Activated naive CD8-positive, alpha-beta T cell treated with anti-CD3 and anti-CD28 coated beads for 36 hours (primary cell): ENCODE data around the gene AMOTL1. TPM values are rescaled to one million over a fixed set of nuclear protein-coding genes. Genes with fewer than 3 reads are reported as not detected.
"Not testable (repeated sequence)": the region's sequence is repeated elsewhere in the genome, so short reads cannot be mapped to it uniquely, and the experiment has no call there.

Experiments used
- DNase-seq: peaks from one replicate; pipeline ENCODE4 v3.0.0; 2021
- H3K27ac Mint-ChIP-seq: one replicate; pipeline ENCODE4 v1.8.0; 2022; ENCODE audit warnings: mild to moderate bottlenecking, moderate library complexity, mixed read lengths
- H3K27me3 Mint-ChIP-seq: one replicate; pipeline ENCODE4 v1.8.0; 2022; ENCODE audit warnings: mild to moderate bottlenecking, mixed read lengths
- H3K36me3 Mint-ChIP-seq: one replicate; pipeline ENCODE4 v1.8.0; 2021; ENCODE audit warnings: mild to moderate bottlenecking, mixed read lengths
- H3K4me1 Mint-ChIP-seq: one replicate; pipeline ENCODE4 v1.8.0; 2021; ENCODE audit warnings: mixed read lengths
- H3K4me3 Mint-ChIP-seq: one replicate; pipeline ENCODE4 v1.8.0; 2022; ENCODE audit warnings: mild to moderate bottlenecking, moderate library complexity, mixed read lengths
- H3K9me3 Mint-ChIP-seq: one replicate; pipeline ENCODE4 v1.8.0; 2022; ENCODE audit warnings: mixed read lengths
- total RNA-seq, 2 experiments: library from RNA; stranded (reverse); gene quantifications; one replicate each; pipeline ENCODE4 v1.2.3, GENCODE V29; 2021

AMOTL1 gene
- total RNA-seq, 2 experiments from 2014 or later: 1.0 to 1.3 TPM

- Mint-ChIP-seq H3K9me3 (no peaks in the 10 kb centered on the region), H3K4me1 (peaks cover 2% of the 10 kb centered on the region), H3K27me3 (peaks cover 2% of the 10 kb centered on the region)
Measured at GRCh38 chr11:94806014-94806413, 37.9 kb downstream of the AMOTL1 start.

DNA sequence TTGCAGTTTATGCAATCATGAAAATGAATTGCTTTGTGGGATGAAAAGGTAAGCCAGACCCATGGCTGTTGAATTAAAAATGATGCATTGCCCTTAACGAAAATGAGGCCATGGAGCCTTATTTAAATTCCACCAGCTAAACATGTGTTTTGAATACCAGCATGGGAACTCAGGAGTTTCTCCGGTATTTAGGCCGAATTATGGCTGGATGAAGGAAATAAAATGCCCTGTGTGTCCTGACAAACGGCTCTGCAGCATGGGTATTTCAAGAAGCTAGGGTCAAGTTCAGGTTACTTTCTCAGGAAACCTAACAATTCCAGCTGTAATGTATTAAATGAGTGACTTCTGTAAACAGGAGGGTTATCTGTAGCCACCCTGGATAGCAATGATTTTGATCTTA is 38.3 kb downstream of the AMOTL1 start:
- no peak overlapping the region for H3K27ac Mint-ChIP-seq
- no peaks in the 10 kb centered on the region for H3K9me3 Mint-ChIP-seq
- no peak for DNase-seq
- H3K36me3 Mint-ChIP-seq: no peaks in the 10 kb centered on the region
- peaks cover 2% of the 10 kb centered on the region for H3K4me1 Mint-ChIP-seq
- no peak overlapping the region for H3K4me3 Mint-ChIP-seq
- H3K27me3 Mint-ChIP-seq: no peaks in the 10 kb centered on the region

More at GRCh38 chr11:94806014-94806413, 37.9 kb downstream of the AMOTL1 start:
- H3K36me3 Mint-ChIP-seq: no peaks in the 10 kb centered on the region
- no peak overlapping the region for H3K4me3 Mint-ChIP-seq
- no peak overlapping the region for H3K27ac Mint-ChIP-seq
- DNase-seq: no peak

DNA sequence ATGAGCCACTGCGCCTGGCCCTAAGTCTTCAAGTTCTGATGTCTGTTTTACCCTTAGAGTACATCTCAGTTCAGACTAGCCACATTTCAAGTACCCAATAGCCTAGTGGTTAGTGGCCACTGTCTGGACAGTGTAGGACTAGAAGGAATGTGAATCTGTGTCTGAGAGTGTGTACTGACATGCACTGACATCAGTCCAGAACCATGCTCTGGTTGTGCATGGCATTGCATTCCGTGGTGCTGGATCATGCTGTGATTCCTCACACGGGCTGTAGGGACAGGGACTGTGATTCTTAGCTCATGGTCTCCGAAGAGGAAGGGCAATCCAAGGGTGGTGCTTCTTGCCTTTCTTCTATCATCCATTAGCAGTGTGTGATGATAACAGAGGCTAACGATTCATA is 41.1 kb downstream of the AMOTL1 start:
- Mint-ChIP-seq H3K9me3 (no peaks in the 10 kb centered on the region), H3K4me1 (peaks cover 2% of the 10 kb centered on the region), H3K27ac (no peak overlapping the region), H3K27me3 (no peaks in the 10 kb centered on the region), H3K4me3 (no peak overlapping the region), H3K36me3 (no peaks in the 10 kb centered on the region)
- DNase-seq: no peak

DNA sequence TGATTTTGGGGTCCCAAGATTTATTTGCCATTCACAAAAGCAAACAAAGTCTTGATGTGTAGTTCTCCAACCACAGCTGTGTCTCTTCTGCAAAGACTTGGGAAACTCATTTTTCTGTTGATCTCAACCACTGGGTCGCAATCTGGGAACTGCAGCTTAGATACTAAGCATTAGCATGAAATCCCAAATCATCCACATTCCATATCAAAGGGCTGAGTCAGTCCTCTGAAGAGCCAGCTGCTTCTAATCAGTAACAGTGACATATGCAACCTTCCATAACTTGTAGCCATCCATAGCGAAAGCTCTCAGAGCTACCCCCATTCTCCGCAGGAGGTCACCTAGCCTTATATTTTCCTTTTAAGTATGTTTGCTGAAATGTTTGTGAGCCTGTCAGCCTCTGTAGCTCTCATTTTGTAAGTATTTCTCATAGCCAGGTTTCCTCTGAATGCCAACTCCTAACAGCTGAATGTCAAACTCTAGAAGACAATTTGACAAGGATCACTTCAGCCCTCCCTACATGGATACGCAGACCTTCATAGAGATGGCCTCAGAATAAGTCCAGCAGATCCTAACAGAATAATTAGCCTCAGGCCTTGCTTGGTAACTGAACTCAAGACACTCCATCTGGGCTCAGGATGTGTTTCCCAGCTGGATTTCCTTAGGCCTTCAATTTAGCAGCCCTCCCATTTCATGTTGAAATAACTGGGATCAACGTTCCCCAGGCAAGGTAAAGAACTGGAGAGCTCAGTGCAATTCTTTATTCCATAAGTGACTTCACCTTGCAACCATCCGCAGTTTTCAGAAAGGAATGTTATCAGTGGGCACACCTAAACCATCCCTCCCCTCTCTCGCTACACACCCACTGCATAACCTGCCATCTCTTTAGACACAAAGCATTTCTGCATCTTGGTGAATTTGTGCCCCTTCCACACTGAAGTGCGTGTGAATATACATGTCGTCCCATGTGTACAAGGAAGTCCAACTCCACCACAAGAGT is 44.9 kb downstream of the AMOTL1 start:
- H3K4me3 Mint-ChIP-seq, H3K4me1 Mint-ChIP-seq, H3K9me3 Mint-ChIP-seq, H3K27ac Mint-ChIP-seq, DNase-seq, H3K36me3 Mint-ChIP-seq, H3K27me3 Mint-ChIP-seq: not testable (repeated sequence)

GRCh38 chr11:94814272-94814976 is 46.3 kb downstream of the AMOTL1 start:
- H3K9me3 Mint-ChIP-seq: no peaks in the 10 kb centered on the region
- H3K27me3 Mint-ChIP-seq: no peaks in the 10 kb centered on the region
- no peak overlapping the region for H3K27ac Mint-ChIP-seq
- DNase-seq: no peak
- H3K36me3 Mint-ChIP-seq: peaks cover 2% of the 10 kb centered on the region
- H3K4me3 Mint-ChIP-seq: no peak overlapping the region
- no peaks in the 10 kb centered on the region for H3K4me1 Mint-ChIP-seq

- no peak for DNase-seq
- H3K4me3 Mint-ChIP-seq: no peak overlapping the region
- H3K4me1 Mint-ChIP-seq: no peaks in the 10 kb centered on the region
- no peaks in the 10 kb centered on the region for H3K27me3 Mint-ChIP-seq
- no peaks in the 10 kb centered on the region for H3K9me3 Mint-ChIP-seq
- no peak overlapping the region for H3K27ac Mint-ChIP-seq
- peaks cover 2% of the 10 kb centered on the region for H3K36me3 Mint-ChIP-seq
Measured at GRCh38 chr11:94815705-94816344, 47.7 kb downstream of the AMOTL1 start.

DNA sequence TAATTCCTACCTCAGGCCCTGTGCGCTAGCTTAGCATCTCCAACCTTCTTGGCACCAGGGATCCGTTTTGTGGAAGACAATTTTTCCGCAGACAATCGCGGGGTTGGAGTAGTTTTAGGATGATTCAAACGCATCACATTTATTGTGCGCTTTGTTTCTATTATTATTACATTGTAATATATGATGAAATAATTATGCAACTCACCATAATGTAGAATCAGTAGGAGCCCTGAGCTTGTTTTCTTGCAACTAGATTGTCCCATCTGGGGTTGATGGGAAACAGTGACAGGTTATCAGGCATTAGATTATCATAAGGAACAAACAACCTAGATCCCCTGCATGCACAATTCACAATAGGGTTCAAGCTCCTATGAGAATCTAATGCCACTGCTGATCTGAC is 52.3 kb downstream of the AMOTL1 start:
- peaks cover 2% of the 10 kb centered on the region for H3K36me3 Mint-ChIP-seq
- no peak overlapping the region for H3K27ac Mint-ChIP-seq
- no peaks in the 10 kb centered on the region for H3K4me1 Mint-ChIP-seq
- H3K27me3 Mint-ChIP-seq: no peaks in the 10 kb centered on the region
- no peak overlapping the region for H3K4me3 Mint-ChIP-seq
- H3K9me3 Mint-ChIP-seq: no peaks in the 10 kb centered on the region
- no peak for DNase-seq

DNA sequence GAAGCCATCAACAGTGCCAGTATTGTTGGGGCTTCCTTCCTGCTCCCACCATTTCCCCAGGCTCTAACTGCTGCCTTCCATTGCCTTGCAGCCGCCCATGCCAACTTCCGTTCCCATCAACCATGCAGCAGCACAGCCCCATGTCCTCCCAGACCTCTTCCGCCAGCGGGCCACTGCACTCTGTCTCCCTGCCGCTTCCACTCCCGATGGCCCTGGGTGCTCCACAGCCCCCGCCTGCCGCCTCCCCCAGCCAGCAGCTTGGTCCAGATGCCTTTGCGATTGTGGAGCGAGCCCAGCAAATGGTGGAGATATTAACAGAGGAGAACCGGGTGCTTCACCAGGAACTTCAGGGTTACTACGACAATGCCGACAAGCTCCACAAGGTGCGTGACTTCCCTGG is 53.3 kb downstream of the AMOTL1 start:
- no peaks in the 10 kb centered on the region for H3K4me1 Mint-ChIP-seq
- no peak overlapping the region for H3K4me3 Mint-ChIP-seq
- no peak overlapping the region for H3K27ac Mint-ChIP-seq
- H3K27me3 Mint-ChIP-seq: no peaks in the 10 kb centered on the region
- H3K36me3 Mint-ChIP-seq: no peaks in the 10 kb centered on the region
- DNase-seq: no peak
- H3K9me3 Mint-ChIP-seq: no peaks in the 10 kb centered on the region

DNA sequence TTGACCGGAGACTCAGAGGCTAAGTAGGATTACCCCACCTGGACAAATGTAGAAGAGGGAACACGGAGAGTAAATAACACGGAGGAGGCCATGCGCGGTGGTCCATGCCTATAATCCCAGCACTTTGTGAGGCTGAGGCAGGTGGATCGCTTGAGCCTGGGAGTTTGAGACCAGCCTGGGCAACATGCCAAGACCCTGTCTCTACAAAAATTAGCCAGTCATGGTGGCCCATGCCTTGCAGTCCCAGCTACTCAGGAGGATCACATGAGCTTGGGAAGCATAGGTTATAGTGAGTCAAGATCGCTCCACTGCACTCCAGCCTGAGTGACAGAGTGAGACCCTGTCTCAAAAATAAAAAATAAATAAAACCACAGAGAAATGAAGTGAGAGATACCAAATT is 53.9 kb downstream of the AMOTL1 start:
- no peaks in the 10 kb centered on the region for H3K36me3 Mint-ChIP-seq
- no peak overlapping the region for H3K4me3 Mint-ChIP-seq

GRCh38 chr11:94823102-94823732 is 55.1 kb downstream of the AMOTL1 start:
- H3K4me3 Mint-ChIP-seq: no peak overlapping the region
- DNase-seq: no peak
- H3K27ac Mint-ChIP-seq: no peak overlapping the region
- no peaks in the 10 kb centered on the region for H3K9me3 Mint-ChIP-seq
- no peaks in the 10 kb centered on the region for H3K27me3 Mint-ChIP-seq
- H3K4me1 Mint-ChIP-seq: no peaks in the 10 kb centered on the region
- no peaks in the 10 kb centered on the region for H3K36me3 Mint-ChIP-seq

More for the DNA sequence above, 53.9 kb downstream of the AMOTL1 start:
- DNase-seq: no peak
- no peaks in the 10 kb centered on the region for H3K4me1 Mint-ChIP-seq
- no peaks in the 10 kb centered on the region for H3K27me3 Mint-ChIP-seq
- no peak overlapping the region for H3K27ac Mint-ChIP-seq
- no peaks in the 10 kb centered on the region for H3K9me3 Mint-ChIP-seq

DNA sequence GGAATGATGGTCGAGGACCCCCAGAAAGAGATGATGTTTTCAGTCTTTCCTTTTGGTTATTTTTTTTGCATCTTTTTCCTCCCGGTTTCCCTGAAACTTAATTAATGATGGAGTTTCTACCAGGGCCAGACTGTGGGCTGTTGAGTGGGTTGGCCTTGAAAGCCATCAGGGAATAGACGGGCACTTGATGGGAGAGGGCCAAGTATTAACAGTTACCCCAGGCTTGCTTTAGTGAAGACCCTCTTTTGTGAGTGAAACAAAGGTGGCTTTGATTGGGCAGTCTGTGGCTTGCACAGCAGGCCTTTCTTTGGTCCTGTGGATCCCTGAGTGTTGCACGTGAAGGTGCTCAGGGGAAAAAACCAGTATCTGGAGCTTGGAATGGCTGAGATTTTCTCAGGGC is 56.9 kb downstream of the AMOTL1 start:
- Mint-ChIP-seq H3K4me1 (no peaks in the 10 kb centered on the region), H3K4me3 (no peak overlapping the region), H3K36me3 (no peaks in the 10 kb centered on the region), H3K9me3 (no peaks in the 10 kb centered on the region), H3K27ac (no peak overlapping the region), H3K27me3 (no peaks in the 10 kb centered on the region)
- no peak for DNase-seq

- H3K4me3 Mint-ChIP-seq: no peak overlapping the region
- H3K27ac Mint-ChIP-seq: no peak overlapping the region
- DNase-seq: no peak
- H3K9me3 Mint-ChIP-seq: no peaks in the 10 kb centered on the region
- no peaks in the 10 kb centered on the region for H3K27me3 Mint-ChIP-seq
- H3K4me1 Mint-ChIP-seq: no peaks in the 10 kb centered on the region
- no peaks in the 10 kb centered on the region for H3K36me3 Mint-ChIP-seq
Measured at GRCh38 chr11:94825481-94825880, 57.3 kb downstream of the AMOTL1 start.

- H3K27ac Mint-ChIP-seq: no peak overlapping the region
- H3K9me3 Mint-ChIP-seq: no peaks in the 10 kb centered on the region
- DNase-seq: no peak
- no peaks in the 10 kb centered on the region for H3K4me1 Mint-ChIP-seq
- H3K27me3 Mint-ChIP-seq: no peaks in the 10 kb centered on the region
- no peaks in the 10 kb centered on the region for H3K36me3 Mint-ChIP-seq
- H3K4me3 Mint-ChIP-seq: no peak overlapping the region
Measured at GRCh38 chr11:94826415-94826814, 58.3 kb downstream of the AMOTL1 start.

- no peak overlapping the region for H3K4me3 Mint-ChIP-seq
- no peak overlapping the region for H3K27ac Mint-ChIP-seq
- no peaks in the 10 kb centered on the region for H3K4me1 Mint-ChIP-seq
- no peak for DNase-seq
- H3K36me3 Mint-ChIP-seq: no peaks in the 10 kb centered on the region
- no peaks in the 10 kb centered on the region for H3K9me3 Mint-ChIP-seq
- H3K27me3 Mint-ChIP-seq: no peaks in the 10 kb centered on the region
Measured at GRCh38 chr11:94828088-94828487, 59.9 kb downstream of the AMOTL1 start.
